Natural killer cell (primary cell): ENCODE results near the gene FOXC1. TPM values are rescaled to one million over a fixed set of nuclear protein-coding genes. Genes with fewer than 3 reads are reported as not detected.

Experiments
- ATAC-seq, 3 donors: fragments of 150-1000 bp in 2 of 3; fragments of 200-7000 bp in 1 of 3; cut with Tn5 transposase; 1 replicate in 1 of 3; 2 replicates in 2 of 3; pipeline ENCODE4 v1.10.0; 2021; ENCODE audit warnings: mild to moderate bottlenecking in 2 of 3, moderate library complexity in 2 of 3
- DNase-seq, 2 donors: peaks; one replicate each; pipeline versions ENCODE4 v3.0.0 to v3.0.0-alpha.2; 2013 to 2021; ENCODE audit warnings: mixed read lengths in 1 of 2
- H3K27ac ChIP-seq: one replicate; pipeline ENCODE4 v1.5.1; 2013; ENCODE audit warnings: mild to moderate bottlenecking, low read length
- H3K27me3 ChIP-seq: one replicate; pipeline ENCODE4 v1.6.1; 2013; ENCODE audit warnings: low read length; ENCODE audit not compliant: control insufficient read depth, insufficient read depth
- H3K36me3 ChIP-seq: one replicate; pipeline ENCODE4 v1.6.1; 2013; ENCODE audit warnings: low read length; ENCODE audit not compliant: control insufficient read depth, insufficient read depth
- H3K4me1 ChIP-seq: one replicate; pipeline ENCODE4 v1.6.1; 2013; ENCODE audit warnings: low read length; ENCODE audit not compliant: control insufficient read depth, insufficient read depth
- H3K4me3 ChIP-seq: one replicate; pipeline ENCODE4 v1.5.1; 2013; ENCODE audit warnings: low read length
- H3K9me3 ChIP-seq: one replicate; pipeline ENCODE4 v1.6.1; 2013; ENCODE audit warnings: low read length; ENCODE audit not compliant: control insufficient read depth, insufficient read depth
- H3K27ac Mint-ChIP-seq, 2 donors: one replicate each; pipeline ENCODE4 v1.8.0; 2022; ENCODE audit warnings: mild to moderate bottlenecking in 2 of 2, mixed read lengths in 2 of 2, moderate library complexity in 1 of 2
- H3K27me3 Mint-ChIP-seq, 2 donors: one replicate each; pipeline ENCODE4 v1.8.0; 2022; ENCODE audit warnings: low read depth in 2 of 2, mixed read lengths in 2 of 2
- H3K36me3 Mint-ChIP-seq: one replicate; pipeline ENCODE4 v1.8.0; 2022; ENCODE audit warnings: mixed read lengths
- H3K4me1 Mint-ChIP-seq, 2 donors: one replicate each; pipeline ENCODE4 v1.8.0; 2022; ENCODE audit warnings: mixed read lengths in 2 of 2
- H3K4me3 Mint-ChIP-seq: one replicate; pipeline ENCODE4 v1.8.0; 2022; ENCODE audit warnings: mild to moderate bottlenecking, moderate library complexity, mixed read lengths
- H3K9me3 Mint-ChIP-seq, 2 donors: one replicate each; pipeline ENCODE4 v1.8.0; 2022; ENCODE audit warnings: mixed read lengths in 2 of 2
- WGBS: methylation state at CpG from one replicate; pipeline ENCODE4 v1.1.7; 2013; ENCODE audit warnings: missing lambda C conversion rate; ENCODE audit not compliant: insufficient coverage; 5-methylcytosine and 5-hydroxymethylcytosine counted together
- intact Hi-C: fragments of 100-400 bp; cut with micrococcal nuclease; formaldehyde crosslinking; loops from one replicate; pipeline ENCODE4 v1.14.2; 2022
- total RNA-seq, 4 donors: library from RNA; stranded (reverse); fragments of 120-200 nt in 1 of 4; gene quantifications; one replicate each; pipeline versions ENCODE4 v1.2.3 to v1.2.4, GENCODE V29; 2013 to 2022
- TF ChIP-seq, protein P1 (sequence below): fragments of 200-600 bp; IDR thresholded peaks from one replicate; pipeline ENCODE4 v1.8.0; 2022; ENCODE audit warnings: antibody characterized with exemption

Gene FOXC1
- total RNA-seq, 3 donors from 2014 or later (not counting 1 experiment from before 2014, with no cell fraction given): 0.16 to 0.21 TPM; not detected in 1

GRCh38 chr6:1597924-1598323 lies 11.8 kb upstream of the FOXC1 start:
- Histone ChIP-seq H3K4me3 (no peak overlapping the region), H3K4me1 (peaks cover 11% of the 10 kb centered on the region), H3K27ac (no peak overlapping the region), H3K9me3 (no peaks in the 10 kb centered on the region), H3K36me3 (no peaks in the 10 kb centered on the region), H3K27me3 (peaks cover 19% of the 10 kb centered on the region)
- Mint-ChIP-seq H3K27me3 (peaks cover 75 to 77% of the 10 kb centered on the region in 2 donors), H3K9me3 (no peaks in the 10 kb centered on the region), H3K36me3 (no peaks in the 10 kb centered on the region), H3K4me1 (peaks cover 4 to 5% of the 10 kb centered on the region in 2 donors), H3K27ac (no peak overlapping the region), H3K4me3 (no peak overlapping the region)
- TF ChIP-seq, protein P1, sequence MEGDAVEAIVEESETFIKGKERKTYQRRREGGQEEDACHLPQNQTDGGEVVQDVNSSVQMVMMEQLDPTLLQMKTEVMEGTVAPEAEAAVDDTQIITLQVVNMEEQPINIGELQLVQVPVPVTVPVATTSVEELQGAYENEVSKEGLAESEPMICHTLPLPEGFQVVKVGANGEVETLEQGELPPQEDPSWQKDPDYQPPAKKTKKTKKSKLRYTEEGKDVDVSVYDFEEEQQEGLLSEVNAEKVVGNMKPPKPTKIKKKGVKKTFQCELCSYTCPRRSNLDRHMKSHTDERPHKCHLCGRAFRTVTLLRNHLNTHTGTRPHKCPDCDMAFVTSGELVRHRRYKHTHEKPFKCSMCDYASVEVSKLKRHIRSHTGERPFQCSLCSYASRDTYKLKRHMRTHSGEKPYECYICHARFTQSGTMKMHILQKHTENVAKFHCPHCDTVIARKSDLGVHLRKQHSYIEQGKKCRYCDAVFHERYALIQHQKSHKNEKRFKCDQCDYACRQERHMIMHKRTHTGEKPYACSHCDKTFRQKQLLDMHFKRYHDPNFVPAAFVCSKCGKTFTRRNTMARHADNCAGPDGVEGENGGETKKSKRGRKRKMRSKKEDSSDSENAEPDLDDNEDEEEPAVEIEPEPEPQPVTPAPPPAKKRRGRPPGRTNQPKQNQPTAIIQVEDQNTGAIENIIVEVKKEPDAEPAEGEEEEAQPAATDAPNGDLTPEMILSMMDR: no peak
- 92% methylated on average over 3 of the region's 5 CpGs for WGBS
- DNase-seq (no peak), ATAC-seq (no peak)
- intact Hi-C loops: loop anchor here (2.0 to 5.0 kb wide), 2 partner anchors 507 to 849 kb away; no protein-coding TSS in a partner anchor

DNA sequence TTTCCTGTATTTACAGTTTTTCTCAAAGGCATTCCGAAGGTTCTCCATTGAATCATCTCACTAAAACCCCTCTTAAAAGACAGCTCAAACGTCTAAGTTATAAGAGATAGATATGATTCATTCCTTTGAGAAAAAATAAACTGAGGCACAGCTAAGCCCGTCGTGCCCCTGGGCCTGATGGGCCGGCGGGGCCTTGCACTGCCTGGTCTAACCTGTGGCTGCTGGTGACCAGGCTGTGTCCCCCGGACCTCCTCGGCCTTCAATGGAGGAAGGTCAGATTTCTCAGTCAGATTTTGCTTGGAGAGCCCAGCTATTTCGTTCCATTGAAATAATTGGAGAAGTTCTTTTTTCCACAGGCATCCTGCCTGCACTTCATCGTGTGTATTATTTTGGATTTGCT lies 11.3 kb upstream of the FOXC1 start:
- no peaks in the 10 kb centered on the region for H3K36me3 Mint-ChIP-seq
- H3K9me3 Mint-ChIP-seq: no peaks in the 10 kb centered on the region
- peaks cover 4 to 5% of the 10 kb centered on the region in 2 donors for H3K4me1 Mint-ChIP-seq
- TF ChIP-seq, protein P1: no peak
- peaks cover 11% of the 10 kb centered on the region for H3K4me1 ChIP-seq
- H3K27me3 Mint-ChIP-seq: peaks cover 75 to 81% of the 10 kb centered on the region in 2 donors
- H3K27ac Mint-ChIP-seq: no peak overlapping the region
- no peak overlapping the region for H3K4me3 Mint-ChIP-seq
- DNase-seq: no peak
- no peaks in the 10 kb centered on the region for H3K36me3 ChIP-seq
- no peaks in the 10 kb centered on the region for H3K9me3 ChIP-seq
- ATAC-seq: no peak
- H3K27ac ChIP-seq: no peak overlapping the region
- intact Hi-C loops: loop anchor here (5.0 kb wide), 1 partner anchor 849 kb away; no protein-coding TSS in a partner anchor
- H3K27me3 ChIP-seq: peaks cover 24% of the 10 kb centered on the region
- 89% methylated on average over 10 of the region's 10 CpGs for WGBS
- H3K4me3 ChIP-seq: no peak overlapping the region

DNA sequence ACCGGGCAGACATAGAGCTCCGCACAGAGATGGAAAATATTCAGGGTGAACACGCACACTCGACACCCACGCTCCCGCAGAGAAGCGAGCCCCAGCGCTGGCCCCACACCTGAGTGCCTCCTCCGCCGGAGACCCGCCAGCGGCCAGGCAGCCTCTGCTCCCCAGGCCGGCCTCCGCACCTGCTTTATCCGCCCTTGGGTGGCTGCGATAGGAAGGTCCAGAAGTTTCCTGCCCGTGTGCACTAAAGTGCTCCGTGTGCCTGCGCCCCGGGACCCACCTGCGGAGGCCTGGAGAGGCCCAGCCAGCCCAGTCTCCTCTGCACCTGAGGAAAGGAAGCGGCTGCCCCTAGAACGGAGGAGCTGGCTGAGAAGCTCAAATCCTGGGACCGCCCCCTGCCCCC lies 10.8 kb upstream of the FOXC1 start:
- H3K36me3 Mint-ChIP-seq: no peaks in the 10 kb centered on the region
- Histone ChIP-seq H3K27me3 (peaks cover 28% of the 10 kb centered on the region), H3K9me3 (no peaks in the 10 kb centered on the region), H3K4me3 (no peak overlapping the region), H3K4me1 (peaks cover 11% of the 10 kb centered on the region), H3K36me3 (no peaks in the 10 kb centered on the region), H3K27ac (no peak overlapping the region)
- no peak overlapping the region for H3K27ac Mint-ChIP-seq
- peaks cover 75 to 81% of the 10 kb centered on the region in 2 donors for H3K27me3 Mint-ChIP-seq
- intact Hi-C loops: loop anchor here (5.0 kb wide), 1 partner anchor 848 kb away; no protein-coding TSS in a partner anchor
- no peak for DNase-seq
- 92% methylated on average over 24 of the region's 24 CpGs for whole genome bisulfite sequencing
- no peaks in the 10 kb centered on the region for H3K9me3 Mint-ChIP-seq
- peaks cover 4 to 5% of the 10 kb centered on the region in 2 donors for H3K4me1 Mint-ChIP-seq
- TF ChIP-seq, protein P1: no peak
- ATAC-seq: no peak
- no peak overlapping the region for H3K4me3 Mint-ChIP-seq

DNA sequence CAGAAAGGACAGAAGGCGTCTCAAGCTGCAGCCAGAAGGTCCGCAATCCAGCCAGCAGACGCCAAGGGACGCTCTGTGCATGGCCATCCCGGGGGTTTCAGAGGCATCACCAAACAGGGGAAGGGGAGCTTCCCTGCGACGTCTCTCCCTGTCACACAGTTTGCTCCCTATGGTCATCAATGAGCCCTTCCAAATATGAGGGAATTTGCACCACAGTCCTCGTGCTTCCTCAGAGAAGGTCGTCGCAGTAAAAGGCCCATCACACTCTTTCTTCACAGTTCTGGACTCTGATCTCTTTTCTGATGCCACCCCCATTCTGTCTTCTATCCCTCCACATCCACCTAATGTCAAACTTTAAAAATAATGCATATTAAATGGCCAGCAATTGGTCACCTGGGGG lies 10.2 kb upstream of the FOXC1 start:
- DNase-seq (no peak), ATAC-seq (no peak)
- no peaks in the 10 kb centered on the region for H3K9me3 ChIP-seq
- peaks cover 16% of the 10 kb centered on the region for H3K4me1 ChIP-seq
- intact Hi-C loops: loop anchor here (5.0 kb wide), 1 partner anchor 848 kb away; no protein-coding TSS in a partner anchor
- Mint-ChIP-seq H3K9me3 (no peaks in the 10 kb centered on the region), H3K4me1 (peaks cover 4 to 5% of the 10 kb centered on the region in 2 donors), H3K4me3 (no peak overlapping the region), H3K36me3 (no peaks in the 10 kb centered on the region), H3K27ac (no peak overlapping the region), H3K27me3 (peaks cover 72 to 76% of the 10 kb centered on the region in 2 donors)
- no peak overlapping the region for H3K4me3 ChIP-seq
- no peaks in the 10 kb centered on the region for H3K36me3 ChIP-seq
- H3K27ac ChIP-seq: no peak overlapping the region
- TF ChIP-seq, protein P1: no peak
- 92% methylated on average over 10 of the region's 10 CpGs for WGBS
- peaks cover 32% of the 10 kb centered on the region for H3K27me3 ChIP-seq
